Karpas-422 (cell line): Measurements from ENCODE around the gene MAP1LC3B2. TPM values are rescaled to one million over a fixed set of nuclear protein-coding genes. Genes with fewer than 3 reads are reported as not detected.
A peak's percentile ranks its signal among the peaks of the same experiment; 100 is the strongest.

ENCODE experiments used
- DNase-seq: peaks from one replicate; pipeline ENCODE4 v3.0.0-alpha.2; 2015
- H2AFZ ChIP-seq: fragments of 200-600 bp; sonication (generic); 2 replicates; pipeline ENCODE4 v1.6.1; 2014; ENCODE audit warnings: antibody characterized with exemption, low read length, mixed read lengths
- H3K27ac ChIP-seq: fragments of 200-600 bp; sonication (generic); 2 replicates; pipeline ENCODE4 v1.5.1; 2014; ENCODE audit warnings: mild to moderate bottlenecking, low read length, moderate library complexity
- H3K27me3 ChIP-seq: fragments of 200-600 bp; sonication (generic); 2 replicates; pipeline ENCODE4 v1.6.1; 2014; ENCODE audit warnings: low read length, mixed read lengths
- H3K36me3 ChIP-seq: fragments of 200-600 bp; sonication (generic); 2 replicates; pipeline ENCODE4 v1.6.1; 2014; ENCODE audit warnings: low read length, mixed read lengths; ENCODE audit not compliant: insufficient read depth
- H3K4me1 ChIP-seq: fragments of 200-600 bp; sonication (generic); 2 replicates; pipeline ENCODE4 v1.6.1; 2014; ENCODE audit warnings: mild to moderate bottlenecking, low read length, mixed read lengths
- H3K4me2 ChIP-seq: fragments of 200-600 bp; sonication (generic); 2 replicates; pipeline ENCODE4 v1.6.1; 2014; ENCODE audit warnings: low read length, low read depth, mild to moderate bottlenecking; ENCODE audit not compliant: poor library complexity, severe bottlenecking
- H3K4me3 ChIP-seq: fragments of 200-600 bp; sonication (generic); 2 replicates; pipeline ENCODE4 v1.5.1; 2014; ENCODE audit warnings: mild to moderate bottlenecking, antibody characterized with exemption, low read length, mixed read lengths
- H3K79me2 ChIP-seq: fragments of 200-600 bp; sonication (generic); 2 replicates; pipeline ENCODE4 v1.6.1; 2014; ENCODE audit warnings: mild to moderate bottlenecking, low read length, mixed read lengths
- H3K9ac ChIP-seq: fragments of 200-600 bp; sonication (generic); 2 replicates; pipeline ENCODE4 v1.6.0; 2014; ENCODE audit warnings: low read length
- H3K9me2 ChIP-seq: fragments of 200-600 bp; sonication (generic), shearing (Covaris generic); replicated peaks from 2 replicates; pipeline ENCODE4 v1.6.0; 2014; ENCODE audit warnings: mild to moderate bottlenecking, low read length, moderate library complexity; ENCODE audit not compliant: insufficient read depth
- H3K9me3 ChIP-seq: fragments of 300-700, 200-600 bp; sonication (generic); 2 replicates; pipeline ENCODE4 v1.6.1; 2014; ENCODE audit warnings: low read length, mixed read lengths
- H4K20me1 ChIP-seq: fragments of 200-600 bp; sonication (generic); 2 replicates; pipeline ENCODE4 v1.6.1; 2014; ENCODE audit warnings: mild to moderate bottlenecking, antibody characterized with exemption, low read length, low read depth; ENCODE audit not compliant: insufficient read depth
- total RNA-seq: library from RNA; depleted of rRNA; stranded (reverse); fragments of >200 nt; shearing (Covaris generic); gene quantifications from 2 replicates; pipeline ENCODE4 v1.2.3, GENCODE V29; 2014; ENCODE audit warnings: low replicate concordance; rRNA removed

The MAP1LC3B2 gene
- total RNA-seq, result 0.32 and 0.71 TPM in 2 replicates

- Histone ChIP-seq H3K27ac (peak within 1 kb of the TSS; percentile 97), H3K9me2 (no peaks in the 10 kb centered on the region), H3K36me3 (no peaks in the 10 kb centered on the region), H3K79me2 (no peaks in the 10 kb centered on the region), H3K4me1 (peaks cover 35% of the 10 kb centered on the region), H3K27me3 (no peaks in the 10 kb centered on the region), H3K9ac (peak within 1 kb of the TSS; percentile 76), H3K9me3 (no peaks in the 10 kb centered on the region), H3K4me2 (peak within 1 kb of the TSS; percentile 74), H4K20me1 (no peaks in the 10 kb centered on the region), H3K4me3 (peak within 1 kb of the TSS; percentile 57), H2AFZ (peak within 1 kb of the TSS; percentile 87)
- peak; percentile 95 for DNase-seq
Measured at GRCh38 chr12:116559162-116559935, at the start of gene MAP1LC3B2. TSS of gene MAP1LC3B2 (plus strand) at chr12:116559381. CDS start at chr12:116575943, 16,562 bp downstream.

GRCh38 chr12:116513944-116514343 is 45.2 kb upstream of the MAP1LC3B2 start:
- H3K4me2 ChIP-seq, result no peak overlapping the region
- no peak overlapping the region for H2AFZ ChIP-seq
- no peak overlapping the region for H3K4me3 ChIP-seq
- no peaks in the 10 kb centered on the region for H3K27me3 ChIP-seq
- no peaks in the 10 kb centered on the region for H3K36me3 ChIP-seq
- H3K9me2 ChIP-seq, result no peaks in the 10 kb centered on the region
- no peaks in the 10 kb centered on the region for H3K9me3 ChIP-seq
- H3K4me1 ChIP-seq, result no peaks in the 10 kb centered on the region; the same call in 1 of the 2 replicates
- DNase-seq, result no peak
- no peaks in the 10 kb centered on the region for H3K79me2 ChIP-seq
- H3K9ac ChIP-seq, result no peak overlapping the region
- H4K20me1 ChIP-seq, result no peaks in the 10 kb centered on the region
- H3K27ac ChIP-seq, result no peak overlapping the region

- Histone ChIP-seq H3K79me2 (no peaks in the 10 kb centered on the region), H3K9ac (no peak overlapping the region), H3K27ac (no peak overlapping the region), H3K4me3 (no peak overlapping the region), H4K20me1 (no peaks in the 10 kb centered on the region), H3K9me2 (no peaks in the 10 kb centered on the region), H3K4me1 (no peaks in the 10 kb centered on the region), H3K36me3 (no peaks in the 10 kb centered on the region), H3K27me3 (0 out of 2 replicates have a peak, but pooled peaks cover 4% of the 10 kb centered on the region), H3K9me3 (no peaks in the 10 kb centered on the region), H2AFZ (no peak overlapping the region), H3K4me2 (no peak overlapping the region)
- DNase-seq, result no peak
Measured at GRCh38 chr12:116515684-116516083, 43.5 kb upstream of the MAP1LC3B2 start.

- 0 out of 2 replicates have a peak, but pooled peaks cover 4% of the 10 kb centered on the region for H3K27me3 ChIP-seq
- no peak overlapping the region for H3K27ac ChIP-seq
- no peaks in the 10 kb centered on the region for H3K9me3 ChIP-seq
- no peak overlapping the region for H2AFZ ChIP-seq
- H3K79me2 ChIP-seq, result no peaks in the 10 kb centered on the region
- H3K36me3 ChIP-seq, result no peaks in the 10 kb centered on the region
- no peaks in the 10 kb centered on the region for H4K20me1 ChIP-seq
- H3K9ac ChIP-seq, result no peak overlapping the region
- H3K4me3 ChIP-seq, result no peak overlapping the region
- DNase-seq, result no peak
- no peak overlapping the region for H3K4me2 ChIP-seq
- H3K4me1 ChIP-seq, result no peaks in the 10 kb centered on the region
- no peaks in the 10 kb centered on the region for H3K9me2 ChIP-seq
Measured at GRCh38 chr12:116516657-116517056, 42.5 kb upstream of the MAP1LC3B2 start.

GRCh38 chr12:116517431-116518045 is 41.6 kb upstream of the MAP1LC3B2 start:
- no peaks in the 10 kb centered on the region for H3K9me3 ChIP-seq
- no peak overlapping the region for H3K27ac ChIP-seq
- 0 out of 2 replicates have a peak, but pooled peaks cover 4% of the 10 kb centered on the region for H3K27me3 ChIP-seq
- H3K79me2 ChIP-seq, result no peaks in the 10 kb centered on the region
- no peak overlapping the region for H3K9ac ChIP-seq
- H4K20me1 ChIP-seq, result no peaks in the 10 kb centered on the region
- no peak overlapping the region for H3K4me3 ChIP-seq
- H3K36me3 ChIP-seq, result no peaks in the 10 kb centered on the region
- no peaks in the 10 kb centered on the region for H3K9me2 ChIP-seq
- H2AFZ ChIP-seq, result no peak overlapping the region
- no peak for DNase-seq
- no peak overlapping the region for H3K4me2 ChIP-seq
- H3K4me1 ChIP-seq, result no peaks in the 10 kb centered on the region

- Histone ChIP-seq H3K9ac (no peak overlapping the region), H3K4me3 (no peak overlapping the region), H3K4me2 (no peak overlapping the region), H4K20me1 (no peaks in the 10 kb centered on the region), H2AFZ (no peak overlapping the region), H3K79me2 (no peaks in the 10 kb centered on the region), H3K27ac (no peak overlapping the region), H3K36me3 (no peaks in the 10 kb centered on the region), H3K9me2 (no peaks in the 10 kb centered on the region), H3K27me3 (0 out of 2 replicates have a peak, but pooled peaks cover 4% of the 10 kb centered on the region), H3K4me1 (no peaks in the 10 kb centered on the region), H3K9me3 (no peaks in the 10 kb centered on the region)
- DNase-seq, result no peak
Measured at GRCh38 chr12:116520225-116520760, 38.9 kb upstream of the MAP1LC3B2 start.

- Histone ChIP-seq H3K9me3 (no peaks in the 10 kb centered on the region), H3K27ac (no peak overlapping the region), H3K4me2 (no peak overlapping the region), H4K20me1 (no peaks in the 10 kb centered on the region), H3K9ac (no peak overlapping the region), H3K4me3 (no peak overlapping the region), H3K9me2 (no peaks in the 10 kb centered on the region), H3K4me1 (no peaks in the 10 kb centered on the region), H3K79me2 (no peaks in the 10 kb centered on the region), H2AFZ (no peak overlapping the region), H3K27me3 (0 out of 2 replicates have a peak, but pooled peaks cover 4% of the 10 kb centered on the region), H3K36me3 (no peaks in the 10 kb centered on the region)
- no peak for DNase-seq
Measured at GRCh38 chr12:116520801-116521471, 38.2 kb upstream of the MAP1LC3B2 start.

GRCh38 chr12:116524311-116524710 is 34.9 kb upstream of the MAP1LC3B2 start:
- DNase-seq, result no peak
- Histone ChIP-seq H3K4me2 (no peak overlapping the region), H3K9ac (no peak overlapping the region), H3K9me3 (no peaks in the 10 kb centered on the region), H3K27me3 (0 out of 2 replicates have a peak, but pooled peaks cover 4% of the 10 kb centered on the region), H2AFZ (no peak overlapping the region), H3K4me1 (no peaks in the 10 kb centered on the region), H3K9me2 (no peaks in the 10 kb centered on the region), H4K20me1 (no peaks in the 10 kb centered on the region), H3K79me2 (no peaks in the 10 kb centered on the region), H3K4me3 (no peak overlapping the region), H3K36me3 (no peaks in the 10 kb centered on the region), H3K27ac (no peak overlapping the region)
